Ishikawa (cell line): Measurements from ENCODE around the gene MRM3.

Source experiments
- CEBPB ChIP-seq: IDR thresholded peaks from 2 replicates; pipeline ENCODE4 v1.6.1; 2012
- CREB1 ChIP-seq: IDR thresholded peaks from 2 replicates; pipeline ENCODE4 v1.6.1; 2012; ENCODE audit warnings: low read depth
- EGR1 ChIP-seq: IDR thresholded peaks from 2 replicates; pipeline ENCODE4 v1.6.1; 2012
- EP300 ChIP-seq: IDR thresholded peaks from 2 replicates; pipeline ENCODE4 v1.6.1; 2012; ENCODE audit warnings: borderline replicate concordance
- FOXM1 ChIP-seq: IDR thresholded peaks from 2 replicates; pipeline ENCODE4 v1.6.1; 2012; ENCODE audit warnings: low read depth, borderline replicate concordance
- MAX ChIP-seq: IDR thresholded peaks from 2 replicates; pipeline ENCODE4 v1.6.1; 2012
- NFIC ChIP-seq: IDR thresholded peaks from 2 replicates; pipeline ENCODE4 v1.6.1; 2012
- RAD21 ChIP-seq: IDR thresholded peaks from 2 replicates; pipeline ENCODE4 v1.6.1; 2012; ENCODE audit warnings: low read depth
- REST ChIP-seq: IDR thresholded peaks from 2 replicates; pipeline ENCODE4 v1.6.1; 2012; ENCODE audit warnings: low read depth, mild to moderate bottlenecking
- TAF1 ChIP-seq: IDR thresholded peaks from 2 replicates; pipeline ENCODE4 v1.6.1; 2012; ENCODE audit warnings: low read depth, mild to moderate bottlenecking
- USF1 ChIP-seq: IDR thresholded peaks from 2 replicates; pipeline ENCODE4 v1.6.1; 2012
- YY1 ChIP-seq: IDR thresholded peaks from 2 replicates; pipeline ENCODE4 v1.6.1; 2012; ENCODE audit warnings: low read depth
- ZBTB7A ChIP-seq: IDR thresholded peaks from 2 replicates; pipeline ENCODE4 v1.6.1; 2012; ENCODE audit warnings: low read depth

GRCh38 chr17:826778-827177 lies 44.6 kb downstream of the MRM3 start:
- no peak for TF ChIP-seq TAF1
- TF ChIP-seq YY1: no peak
- no peak for TF ChIP-seq CEBPB
- no peak for TF ChIP-seq REST
- no peak for TF ChIP-seq MAX
- TF ChIP-seq CREB1: no peak
- no peak for TF ChIP-seq RAD21
- TF ChIP-seq EGR1: no peak
- no peak for TF ChIP-seq NFIC
- no peak for TF ChIP-seq USF1
- TF ChIP-seq EP300: no peak
- TF ChIP-seq FOXM1: no peak
- no peak for TF ChIP-seq ZBTB7A
